Chondrocyte (in vitro differentiated cells): ENCODE measurements around the gene NDFIP1. TPM values are rescaled to one million over a fixed set of nuclear protein-coding genes. Genes with fewer than 3 reads are reported as not detected.
A peak's percentile ranks its signal among the peaks of the same experiment; 100 is the strongest.

ENCODE experiments used
- DNase-seq: peaks from one replicate; pipeline ENCODE4 v3.0.0; 2021; ENCODE audit warnings: mixed read lengths, low spot score
- H3K27ac Mint-ChIP-seq: one replicate; pipeline ENCODE4 v1.8.0; 2021; ENCODE audit warnings: mild to moderate bottlenecking, moderate library complexity, mixed read lengths; ENCODE audit not compliant: unreplicated experiment
- H3K27me3 Mint-ChIP-seq: 2 replicates; pipeline ENCODE4 v1.8.0; 2021; ENCODE audit warnings: low read depth, mixed read lengths
- H3K36me3 Mint-ChIP-seq: 2 replicates; pipeline ENCODE4 v1.8.0; 2021; ENCODE audit warnings: low read depth, mixed read lengths
- H3K4me1 Mint-ChIP-seq: 2 replicates; pipeline ENCODE4 v1.8.0; 2021; ENCODE audit warnings: low read depth, mild to moderate bottlenecking, mixed read lengths
- H3K4me3 Mint-ChIP-seq: one replicate; pipeline ENCODE4 v1.8.0; 2021; ENCODE audit warnings: mild to moderate bottlenecking, moderate library complexity, mixed read lengths; ENCODE audit not compliant: unreplicated experiment
- H3K9me3 Mint-ChIP-seq: 2 replicates; pipeline ENCODE4 v1.8.0; 2021; ENCODE audit warnings: low read depth, mixed read lengths
- long read RNA-seq: library from polyadenylated mRNA; stranded (forward); transcript quantifications from one replicate; pipeline ENCODE4 v2.0.0, GENCODE V29; 2021
- total RNA-seq: library from RNA; stranded (reverse); gene quantifications from 3 replicates; pipeline ENCODE4 v1.2.1, GENCODE V29; 2021
- TF ChIP-seq, protein P1 (sequence below): fragments of 200-600 bp; sonication (generic); IDR thresholded peaks from 2 replicates; pipeline ENCODE4 v1.5.0; 2021; ENCODE audit warnings: antibody characterized with exemption, mild to moderate bottlenecking, moderate library complexity

Gene NDFIP1, protein sequence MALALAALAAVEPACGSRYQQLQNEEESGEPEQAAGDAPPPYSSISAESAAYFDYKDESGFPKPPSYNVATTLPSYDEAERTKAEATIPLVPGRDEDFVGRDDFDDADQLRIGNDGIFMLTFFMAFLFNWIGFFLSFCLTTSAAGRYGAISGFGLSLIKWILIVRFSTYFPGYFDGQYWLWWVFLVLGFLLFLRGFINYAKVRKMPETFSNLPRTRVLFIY
- total RNA-seq: 62.1 to 64.2 TPM (median 63.8 TPM) in 3 replicates
- long read RNA-seq, transcript NDFIP1-201 (8 exons, 3,851 nt): major isoform, 168 of 185 reads
- long read RNA-seq, partial matches to known transcripts: 5 of 185 reads
- long read RNA-seq, other reads (novel, unspliced or antisense): 12 of 185 reads

DNA sequence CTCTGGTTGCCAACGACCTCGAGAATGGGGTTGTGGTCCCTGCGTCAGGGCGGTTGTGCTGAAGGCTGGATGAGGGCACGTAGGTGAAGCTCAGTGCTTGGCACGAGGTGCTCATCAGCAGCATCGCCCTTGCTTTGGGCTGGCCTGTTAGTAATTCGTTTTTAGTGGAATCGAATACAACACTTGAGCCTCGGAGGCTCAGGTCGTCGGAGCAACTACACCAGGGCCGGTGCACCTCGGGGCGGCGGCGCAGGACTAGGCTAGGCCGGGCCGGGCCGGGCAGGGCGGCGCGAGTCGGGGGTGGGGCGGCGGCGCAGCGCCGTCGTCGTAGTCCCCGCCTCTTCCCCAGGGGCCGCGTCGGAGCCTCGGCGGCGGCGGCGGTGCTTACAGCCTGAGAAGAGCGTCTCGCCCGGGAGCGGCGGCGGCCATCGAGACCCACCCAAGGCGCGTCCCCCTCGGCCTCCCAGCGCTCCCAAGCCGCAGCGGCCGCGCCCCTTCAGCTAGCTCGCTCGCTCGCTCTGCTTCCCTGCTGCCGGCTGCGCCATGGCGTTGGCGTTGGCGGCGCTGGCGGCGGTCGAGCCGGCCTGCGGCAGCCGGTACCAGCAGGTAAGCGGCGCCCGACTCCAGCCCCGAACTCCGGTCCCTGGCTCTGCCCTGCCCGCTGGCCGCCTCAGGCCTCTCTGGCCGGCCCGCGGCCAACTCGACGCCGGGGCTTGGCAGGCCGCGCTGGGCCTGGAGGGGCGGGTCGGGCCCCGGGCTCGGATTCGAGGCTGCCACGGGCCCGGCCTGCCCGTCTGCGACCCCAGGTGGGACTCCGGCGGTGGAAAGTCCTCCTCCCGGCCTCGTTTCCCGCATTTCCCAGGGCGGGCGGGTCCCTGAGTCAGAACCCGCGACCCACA is at the start of gene NDFIP1:
Gene NDFIP1 (plus strand): TSS at position 348 of the 899 bp plus-strand sequence. CDS start 196 bp downstream, at position 544.
- Mint-ChIP-seq H3K9me3 (no peaks in the 10 kb centered on the region), H3K27me3 (no peaks in the 10 kb centered on the region), H3K4me1 (peaks cover 30% of the 10 kb centered on the region), H3K27ac (peak within 1 kb of the TSS; percentile 97), H3K4me3 (peak within 1 kb of the TSS; percentile 99), H3K36me3 (no peaks in the 10 kb centered on the region)
- DNase-seq: peak; percentile 94
- TF ChIP-seq, protein P1, sequence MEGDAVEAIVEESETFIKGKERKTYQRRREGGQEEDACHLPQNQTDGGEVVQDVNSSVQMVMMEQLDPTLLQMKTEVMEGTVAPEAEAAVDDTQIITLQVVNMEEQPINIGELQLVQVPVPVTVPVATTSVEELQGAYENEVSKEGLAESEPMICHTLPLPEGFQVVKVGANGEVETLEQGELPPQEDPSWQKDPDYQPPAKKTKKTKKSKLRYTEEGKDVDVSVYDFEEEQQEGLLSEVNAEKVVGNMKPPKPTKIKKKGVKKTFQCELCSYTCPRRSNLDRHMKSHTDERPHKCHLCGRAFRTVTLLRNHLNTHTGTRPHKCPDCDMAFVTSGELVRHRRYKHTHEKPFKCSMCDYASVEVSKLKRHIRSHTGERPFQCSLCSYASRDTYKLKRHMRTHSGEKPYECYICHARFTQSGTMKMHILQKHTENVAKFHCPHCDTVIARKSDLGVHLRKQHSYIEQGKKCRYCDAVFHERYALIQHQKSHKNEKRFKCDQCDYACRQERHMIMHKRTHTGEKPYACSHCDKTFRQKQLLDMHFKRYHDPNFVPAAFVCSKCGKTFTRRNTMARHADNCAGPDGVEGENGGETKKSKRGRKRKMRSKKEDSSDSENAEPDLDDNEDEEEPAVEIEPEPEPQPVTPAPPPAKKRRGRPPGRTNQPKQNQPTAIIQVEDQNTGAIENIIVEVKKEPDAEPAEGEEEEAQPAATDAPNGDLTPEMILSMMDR: peak; percentile 22

DNA sequence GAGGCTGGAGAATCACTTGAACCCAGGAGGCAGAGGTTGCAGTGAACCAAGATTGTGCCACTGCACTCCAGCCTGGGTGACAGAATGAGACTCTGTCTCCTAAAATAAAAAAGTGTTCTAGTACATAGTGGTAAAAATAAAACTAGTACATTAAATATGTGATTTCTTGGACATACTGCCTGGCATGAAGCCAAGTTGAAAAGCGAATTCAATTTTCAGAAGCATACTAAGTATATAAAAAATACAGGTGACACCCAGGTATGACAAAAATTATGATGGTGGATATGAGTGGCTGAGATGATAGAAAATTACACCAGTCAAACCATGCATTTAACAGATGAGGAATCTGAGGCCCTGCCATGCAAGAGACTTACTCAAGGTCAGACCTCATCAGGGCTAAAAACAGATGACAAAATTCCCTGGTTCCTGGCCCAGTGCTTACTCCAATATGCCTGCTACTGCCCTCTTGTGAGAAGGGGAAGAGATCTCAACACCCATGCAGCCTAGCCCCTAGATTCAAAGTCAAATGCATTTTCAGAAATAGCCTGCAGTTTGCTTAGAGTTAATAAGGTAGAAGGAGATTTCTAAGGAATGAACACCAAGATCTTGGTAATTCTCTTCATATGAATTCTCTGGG is 49.2 kb upstream of the NDFIP1 start:
- Mint-ChIP-seq H3K9me3 (no peaks in the 10 kb centered on the region), H3K36me3 (no peaks in the 10 kb centered on the region), H3K27ac (peak overlapping the region; percentile 6), H3K4me3 (no peak overlapping the region), H3K27me3 (no peaks in the 10 kb centered on the region), H3K4me1 (peaks cover 22% of the 10 kb centered on the region)
- no peak for DNase-seq
- TF ChIP-seq, protein P1: peak; percentile 39

DNA sequence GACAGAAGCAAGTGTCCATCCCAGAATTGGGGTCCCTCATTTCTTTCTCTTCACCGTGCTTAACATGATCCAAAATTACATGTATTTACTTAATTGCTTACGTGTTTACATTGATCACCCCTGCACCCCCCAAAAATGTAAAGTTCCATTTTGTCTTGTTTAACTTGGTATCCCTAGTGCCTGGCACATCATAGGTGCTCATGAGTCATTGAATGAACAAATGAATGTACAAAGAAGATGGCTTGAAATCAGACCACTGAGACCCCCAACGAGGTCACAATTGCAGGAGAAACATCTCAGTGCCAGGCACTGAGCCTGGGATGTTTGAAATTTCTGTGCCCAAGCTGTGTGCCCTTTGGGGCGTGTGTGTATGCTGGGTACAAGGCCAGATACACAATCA is 45.2 kb upstream of the NDFIP1 start:
- Mint-ChIP-seq H3K9me3 (no peaks in the 10 kb centered on the region), H3K27me3 (no peaks in the 10 kb centered on the region), H3K36me3 (no peaks in the 10 kb centered on the region), H3K4me1 (peaks cover 32% of the 10 kb centered on the region), H3K27ac (peak overlapping the region; percentile 88), H3K4me3 (peak overlapping the region; percentile 35)
- DNase-seq: no peak
- TF ChIP-seq, protein P1: no peak

DNA sequence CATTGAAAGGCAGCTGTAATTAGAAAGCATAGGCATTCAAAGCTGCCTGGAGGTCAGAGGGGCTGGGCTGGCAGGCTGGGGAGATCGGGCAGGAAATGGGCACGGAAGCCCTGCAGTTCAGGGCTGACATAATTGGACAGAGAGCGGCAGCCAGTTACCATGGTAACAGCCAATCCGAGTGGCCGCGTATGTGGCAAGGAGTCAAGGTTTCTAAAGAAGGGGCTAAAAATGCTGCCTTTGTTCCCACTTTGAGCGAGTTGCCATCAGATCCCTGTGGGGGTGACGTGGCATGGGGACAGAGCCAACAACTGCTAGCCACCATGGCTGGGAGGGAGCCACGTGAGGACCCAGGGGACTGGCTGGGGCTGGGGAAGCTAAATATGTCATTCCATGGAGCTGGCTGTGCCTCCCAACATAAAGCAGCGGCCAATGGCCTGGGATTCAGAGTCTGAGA is 44.7 kb upstream of the NDFIP1 start:
- H3K9me3 Mint-ChIP-seq: no peaks in the 10 kb centered on the region
- H3K4me1 Mint-ChIP-seq: peaks cover 32% of the 10 kb centered on the region
- TF ChIP-seq, protein P1: no peak
- no peaks in the 10 kb centered on the region for H3K27me3 Mint-ChIP-seq
- DNase-seq: no peak
- H3K36me3 Mint-ChIP-seq: no peaks in the 10 kb centered on the region
- H3K27ac Mint-ChIP-seq: peak overlapping the region; percentile 88
- peak overlapping the region; percentile 35 for H3K4me3 Mint-ChIP-seq

DNA sequence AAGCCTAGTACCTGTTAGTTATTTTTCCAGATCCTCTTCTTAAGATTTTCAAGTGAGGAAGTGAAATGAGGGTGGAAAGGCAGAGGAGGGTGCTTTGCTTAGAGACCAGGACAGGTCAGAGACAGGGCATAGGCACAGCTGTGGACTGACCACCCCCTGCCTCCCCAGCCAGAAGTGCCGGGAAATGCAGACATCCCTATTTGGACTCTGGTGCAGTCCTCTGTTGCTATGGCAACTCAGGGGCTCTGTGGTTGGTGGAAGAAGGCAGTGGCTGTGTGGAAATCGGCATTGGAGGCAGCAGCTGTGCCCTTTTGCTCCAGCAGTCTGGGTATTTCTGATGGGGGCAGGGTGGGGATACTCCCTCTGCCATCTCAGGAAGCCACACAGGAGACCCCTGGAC is 43.3 kb upstream of the NDFIP1 start:
- TF ChIP-seq, protein P1: no peak
- Mint-ChIP-seq H3K9me3 (no peaks in the 10 kb centered on the region), H3K36me3 (no peaks in the 10 kb centered on the region), H3K27me3 (no peaks in the 10 kb centered on the region), H3K4me1 (peaks cover 28% of the 10 kb centered on the region), H3K4me3 (no peak overlapping the region), H3K27ac (peak overlapping the region; percentile 88)
- no peak for DNase-seq
